Myocyte (in vitro differentiated cells): Measurements from ENCODE around the gene MORF4L1. TPM values are rescaled to one million over a fixed set of nuclear protein-coding genes. Genes with fewer than 3 reads are reported as not detected.
"Not testable (repeated sequence)": the region's sequence is repeated elsewhere in the genome, so short reads cannot be mapped to it uniquely, and the experiment has no call there.

ENCODE experiments used
- DNase-seq: peaks from one replicate; pipeline ENCODE4 v3.0.0-alpha.2; 2012; ENCODE audit warnings: low read depth
- polyA plus RNA-seq: library from polyadenylated mRNA; unstranded; fragments of >200 nt; gene quantifications from one replicate; pipeline ENCODE4 v1.2.1, GENCODE V29; 2012; ENCODE audit warnings: missing spikeins
- total RNA-seq: library from RNA; depleted of rRNA; stranded (reverse); fragments of >200 nt; gene quantifications from 2 replicates; pipeline ENCODE4 v1.2.3, GENCODE V29; 2014

MORF4L1 gene, protein sequence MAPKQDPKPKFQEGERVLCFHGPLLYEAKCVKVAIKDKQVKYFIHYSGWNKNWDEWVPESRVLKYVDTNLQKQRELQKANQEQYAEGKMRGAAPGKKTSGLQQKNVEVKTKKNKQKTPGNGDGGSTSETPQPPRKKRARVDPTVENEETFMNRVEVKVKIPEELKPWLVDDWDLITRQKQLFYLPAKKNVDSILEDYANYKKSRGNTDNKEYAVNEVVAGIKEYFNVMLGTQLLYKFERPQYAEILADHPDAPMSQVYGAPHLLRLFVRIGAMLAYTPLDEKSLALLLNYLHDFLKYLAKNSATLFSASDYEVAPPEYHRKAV
- total RNA-seq: 527 and 616 TPM in 2 replicates
- polyA plus RNA-seq: 451 TPM

DNA sequence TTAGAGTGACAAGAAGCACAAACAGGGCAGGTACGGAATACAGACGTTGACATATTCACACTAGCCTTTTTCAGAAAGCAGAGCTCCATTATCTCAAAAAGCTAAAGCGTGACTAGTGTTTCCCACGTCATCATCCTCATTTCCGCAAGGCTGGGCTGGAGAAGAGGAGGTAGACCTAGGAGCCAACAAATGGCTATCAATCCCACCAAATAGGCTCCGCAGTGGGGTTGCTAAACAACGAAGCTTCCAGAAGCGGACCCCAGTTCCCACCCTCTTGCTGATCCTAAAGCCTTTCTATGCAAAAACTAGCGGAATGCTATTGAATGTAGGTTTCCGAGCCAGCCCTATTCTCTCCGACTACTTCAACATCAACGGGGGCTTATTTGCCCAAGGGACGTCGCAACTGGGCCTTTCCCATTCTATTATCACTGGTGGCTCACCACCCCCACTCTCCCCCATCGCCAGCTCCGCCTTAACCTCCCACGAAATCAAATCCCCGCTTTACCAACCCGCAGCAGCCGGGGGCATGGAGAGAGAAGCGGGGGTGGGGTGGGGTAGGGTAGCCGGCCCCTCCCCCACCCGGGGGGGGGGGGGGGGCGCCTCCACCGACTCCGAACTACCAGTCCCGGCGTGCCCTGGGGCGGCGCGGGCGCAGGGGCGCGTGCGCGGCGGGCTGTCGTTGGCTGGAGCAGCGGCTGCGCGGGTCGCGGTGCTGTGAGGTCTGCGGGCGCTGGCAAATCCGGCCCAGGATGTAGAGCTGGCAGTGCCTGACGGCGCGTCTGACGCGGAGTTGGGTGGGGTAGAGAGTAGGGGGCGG lies at the start of gene MORF4L1:
MORF4L1 (plus strand) TSS at position 736 of the 817 bp plus-strand sequence. CDS start 128 bp downstream, outside the sequence.
- peak; percentile 95 for DNase-seq

- no peak for DNase-seq
Observed at GRCh38 chr15:78828920-78829319, 43.8 kb upstream of the MORF4L1 start.

- no peak for DNase-seq
Observed at GRCh38 chr15:78830514-78831228, 42.0 kb upstream of the MORF4L1 start.

DNA sequence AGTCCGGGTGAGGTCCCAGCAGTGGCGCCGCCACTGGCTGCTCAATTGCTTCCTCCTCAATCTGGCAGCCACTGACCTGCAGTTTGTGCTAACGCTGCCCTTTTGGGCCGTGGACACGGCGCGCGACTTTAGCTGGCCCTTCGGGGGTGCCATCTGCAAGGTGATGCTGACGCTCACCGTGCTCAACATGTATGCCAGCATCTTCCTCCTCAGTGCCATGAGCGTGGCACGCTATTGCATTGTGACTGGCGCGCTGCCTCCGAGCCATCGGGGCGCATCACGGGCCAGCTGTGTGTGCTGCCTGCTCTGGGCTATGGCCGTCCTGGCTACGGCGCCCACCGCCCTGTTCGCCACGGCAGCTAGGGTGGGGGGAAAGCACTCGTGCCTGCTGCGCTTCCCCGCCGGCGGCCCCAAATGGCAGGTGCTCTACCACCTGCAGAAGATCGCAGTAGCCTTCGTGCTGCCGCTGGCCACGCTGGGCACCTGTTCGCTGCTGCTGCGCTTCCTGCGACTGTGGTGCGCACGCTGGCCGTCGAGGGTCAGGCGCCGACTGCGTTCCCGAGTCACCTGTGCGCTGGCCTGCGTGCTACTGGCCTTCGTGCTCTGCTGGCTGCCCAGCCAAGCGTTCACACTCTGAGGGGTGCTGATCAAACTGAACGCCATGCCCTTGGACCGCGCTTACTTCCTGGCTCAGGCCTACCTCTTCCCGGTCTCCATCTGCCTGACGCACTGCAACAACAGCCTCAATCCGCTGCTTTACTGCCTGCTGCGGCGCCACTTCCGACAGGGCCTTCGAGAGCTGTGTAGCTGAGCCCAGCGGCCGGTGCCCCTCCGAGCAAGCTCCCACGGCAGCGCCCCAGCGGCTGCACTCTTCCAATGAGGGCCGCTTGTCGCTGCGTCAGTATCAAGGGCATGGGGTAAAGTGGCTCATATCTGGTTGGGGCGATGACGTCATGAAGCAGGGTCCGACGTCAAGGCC lies 41.2 kb upstream of the MORF4L1 start:
- no peak for DNase-seq

- no peak for DNase-seq
Observed at GRCh38 chr15:78836333-78836732, 36.4 kb upstream of the MORF4L1 start.

DNA sequence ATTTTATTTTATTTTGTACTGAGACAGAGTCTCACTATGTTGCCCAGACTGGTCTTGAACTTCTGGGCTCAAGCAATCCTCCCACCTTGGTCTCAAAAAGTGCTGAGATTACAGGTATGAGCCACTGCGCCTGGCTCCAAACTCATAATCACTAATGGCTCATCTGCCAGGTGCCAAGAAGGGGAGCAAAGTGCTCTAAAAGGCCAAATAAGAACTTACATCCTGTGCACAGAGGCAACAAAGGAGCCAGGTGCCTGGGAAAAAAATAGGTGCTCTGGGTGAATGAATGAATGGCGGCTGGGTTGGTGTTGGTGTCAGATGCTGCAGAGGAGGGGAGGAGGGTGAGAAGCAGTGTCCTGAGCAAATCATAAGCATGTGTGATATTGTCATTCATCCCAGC lies 35.6 kb upstream of the MORF4L1 start:
- DNase-seq: no peak

GRCh38 chr15:78837543-78837942 lies 35.1 kb upstream of the MORF4L1 start:
- no peak for DNase-seq

GRCh38 chr15:78838489-78838888 lies 34.2 kb upstream of the MORF4L1 start:
- peak; percentile 65 for DNase-seq

DNA sequence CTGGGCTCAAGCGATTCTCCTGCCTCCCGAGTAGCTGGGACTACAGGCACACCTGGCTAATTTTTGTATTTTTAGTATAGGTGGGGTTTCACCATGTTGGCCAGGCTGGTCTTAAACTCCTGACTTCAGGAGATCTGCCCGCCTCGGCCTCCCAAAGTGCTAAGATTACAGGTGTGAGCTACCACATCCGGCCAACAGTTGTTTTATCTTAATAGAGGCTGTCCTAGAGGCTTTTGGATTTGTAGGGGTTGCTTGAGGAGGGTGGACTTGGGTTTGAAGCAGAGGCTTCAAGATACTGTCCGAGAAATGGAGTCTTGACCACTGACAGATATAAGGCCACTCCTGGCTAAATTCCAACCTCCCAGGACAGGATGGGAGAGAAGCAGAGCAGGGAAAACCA lies 33.5 kb upstream of the MORF4L1 start:
- DNase-seq: not testable (repeated sequence)

DNA sequence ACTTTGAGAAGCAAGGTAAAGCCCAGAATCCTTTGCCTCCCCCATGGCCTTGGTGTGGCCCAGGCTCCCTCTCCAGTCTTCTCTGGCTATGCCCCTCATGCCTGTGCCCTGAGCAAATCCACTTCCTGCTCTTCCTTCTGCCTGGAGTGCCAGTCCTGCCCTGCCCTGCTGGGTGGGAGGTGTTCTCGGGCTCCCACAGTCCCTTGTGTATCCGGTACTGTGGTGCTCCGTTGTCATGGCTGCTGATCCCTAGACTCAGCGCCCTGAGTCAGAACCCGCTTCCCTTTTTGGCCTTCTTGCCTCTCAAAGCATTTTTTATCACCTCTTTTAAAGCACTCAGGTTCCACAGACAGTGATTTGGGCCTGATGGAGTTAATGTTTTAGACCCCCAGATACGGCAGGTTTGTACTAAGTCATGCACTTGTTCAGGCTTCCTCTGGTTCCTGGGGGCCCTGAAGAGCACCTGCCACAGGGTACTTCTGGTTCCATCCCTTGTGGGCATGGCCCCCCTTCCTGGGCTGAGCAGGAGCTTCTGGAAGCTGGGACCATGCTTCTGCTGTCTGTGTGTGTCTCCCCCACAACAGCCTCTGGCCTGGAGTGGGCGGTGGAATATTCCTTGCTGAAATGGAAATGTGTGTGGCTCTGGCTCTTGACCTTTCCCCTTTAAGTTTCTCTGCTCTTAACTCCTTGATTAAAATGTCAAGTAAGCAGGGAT lies 31.9 kb upstream of the MORF4L1 start:
- peak; percentile 61 for DNase-seq

DNA sequence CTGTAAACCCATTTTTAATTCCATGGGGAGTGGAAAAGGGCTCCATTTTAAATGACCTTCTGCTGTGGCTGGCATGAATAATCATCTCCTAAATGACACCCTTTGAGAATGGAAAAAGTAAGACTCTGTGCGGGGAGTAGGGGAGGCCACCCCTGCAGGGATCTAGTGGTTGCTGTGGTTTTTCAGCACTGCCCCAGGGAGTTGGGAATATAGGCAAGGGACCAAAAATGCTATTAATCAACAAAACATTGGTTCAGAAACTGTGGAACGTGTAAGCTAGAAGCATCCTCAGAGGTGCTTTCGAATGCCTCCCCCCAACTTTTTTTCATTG lies 31.3 kb upstream of the MORF4L1 start:
- no peak for DNase-seq

DNA sequence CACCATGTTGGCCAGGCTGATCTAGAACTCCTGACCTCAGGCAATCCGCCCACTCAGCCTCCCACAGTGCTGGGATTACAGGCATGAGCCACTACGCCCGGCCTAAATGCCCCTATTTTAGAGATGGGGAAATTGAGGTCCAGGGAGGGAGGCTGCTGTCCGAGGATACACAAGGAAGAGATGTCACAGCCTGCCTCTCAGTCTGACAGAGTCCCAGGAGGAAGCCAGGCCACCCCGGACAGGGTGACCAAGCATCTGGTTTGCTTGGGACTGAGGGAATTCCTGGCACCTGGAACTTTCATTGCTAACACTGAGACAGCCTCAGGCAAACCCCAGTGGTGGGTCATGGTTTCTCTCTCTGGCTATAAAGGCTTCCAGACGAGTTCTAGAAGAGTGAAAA lies 30.8 kb upstream of the MORF4L1 start:
- no peak for DNase-seq

DNA sequence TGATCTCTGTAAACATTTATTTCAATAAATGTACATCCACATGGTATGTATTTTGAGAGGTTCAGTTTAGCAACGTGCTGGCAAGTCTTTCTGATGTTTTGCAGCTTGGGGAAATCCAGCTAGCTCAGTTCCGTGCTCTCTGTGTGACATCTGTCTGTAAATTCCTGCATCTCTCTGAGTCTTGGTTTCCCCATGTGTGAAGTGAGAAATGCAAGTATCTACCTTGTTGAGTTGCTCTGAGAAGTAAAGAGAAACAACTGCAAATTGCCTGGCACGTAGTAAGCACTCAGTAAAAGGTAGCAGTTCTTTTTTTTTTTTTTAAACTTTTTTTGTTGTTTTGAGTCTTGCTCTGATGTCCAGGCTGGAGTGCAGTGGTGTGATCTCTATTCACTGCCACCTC lies 30.2 kb upstream of the MORF4L1 start:
- no peak for DNase-seq

- not testable (repeated sequence) for DNase-seq
Observed at GRCh38 chr15:78846906-78847305, 25.8 kb upstream of the MORF4L1 start.

GRCh38 chr15:78847387-78847906 lies 25.2 kb upstream of the MORF4L1 start:
- not testable (repeated sequence) for DNase-seq

DNA sequence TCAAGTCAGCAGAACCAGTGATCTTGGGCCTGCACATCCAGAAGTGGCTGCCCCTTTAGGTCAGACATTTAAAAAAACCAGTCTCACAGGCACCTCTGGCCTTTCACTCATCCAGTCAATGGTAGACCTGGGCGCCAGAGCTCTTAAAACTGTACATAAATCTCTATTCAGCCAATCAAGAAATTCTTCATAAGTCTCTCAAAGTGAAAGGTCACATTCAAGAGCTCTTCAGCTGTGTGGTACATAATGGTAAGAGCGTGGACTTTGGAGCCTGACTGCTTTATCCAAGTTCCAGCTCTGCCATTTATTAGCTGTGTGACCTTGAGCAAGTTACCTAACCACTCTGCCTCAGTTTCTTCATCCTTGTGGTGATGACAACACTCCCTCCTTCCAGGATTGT lies 22.3 kb upstream of the MORF4L1 start:
- no peak for DNase-seq

DNA sequence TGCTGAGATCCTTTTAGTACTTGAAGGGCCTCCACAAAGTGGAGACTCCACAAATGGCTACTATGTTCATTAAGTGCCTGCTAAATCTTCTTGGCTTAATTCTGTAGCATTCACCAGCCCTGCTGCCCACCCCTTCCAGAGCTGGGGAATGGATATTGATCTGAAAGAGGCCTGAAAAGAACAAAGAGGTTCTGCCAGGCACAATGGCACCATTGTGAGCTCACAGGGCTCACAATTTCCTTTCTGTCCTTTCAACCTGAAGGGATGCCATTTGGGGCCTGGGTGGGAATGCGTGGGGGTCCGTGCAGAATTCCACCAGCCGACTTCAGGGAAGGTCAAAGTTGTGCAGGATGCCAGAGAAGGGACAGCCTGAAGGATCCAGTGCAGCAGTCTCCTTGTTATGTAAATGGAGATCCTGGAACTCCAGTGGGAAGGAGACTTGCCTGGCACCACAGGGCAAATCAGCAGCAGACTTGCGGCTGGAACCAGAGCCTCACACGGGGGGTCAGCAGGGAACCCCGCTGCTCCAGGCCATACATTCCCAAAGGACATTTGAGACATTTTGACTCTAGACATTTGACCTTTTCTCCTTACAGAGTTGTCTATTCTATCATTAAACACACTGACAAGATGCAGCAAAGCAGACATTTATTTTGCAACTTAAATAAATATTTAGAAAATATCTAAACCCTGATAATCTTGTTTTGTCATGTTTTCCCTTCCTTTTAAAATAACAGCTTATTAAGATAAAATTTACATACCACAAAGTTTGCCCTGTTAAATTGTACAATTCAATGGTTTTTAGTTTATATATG lies 21.5 kb upstream of the MORF4L1 start:
- no peak for DNase-seq

DNA sequence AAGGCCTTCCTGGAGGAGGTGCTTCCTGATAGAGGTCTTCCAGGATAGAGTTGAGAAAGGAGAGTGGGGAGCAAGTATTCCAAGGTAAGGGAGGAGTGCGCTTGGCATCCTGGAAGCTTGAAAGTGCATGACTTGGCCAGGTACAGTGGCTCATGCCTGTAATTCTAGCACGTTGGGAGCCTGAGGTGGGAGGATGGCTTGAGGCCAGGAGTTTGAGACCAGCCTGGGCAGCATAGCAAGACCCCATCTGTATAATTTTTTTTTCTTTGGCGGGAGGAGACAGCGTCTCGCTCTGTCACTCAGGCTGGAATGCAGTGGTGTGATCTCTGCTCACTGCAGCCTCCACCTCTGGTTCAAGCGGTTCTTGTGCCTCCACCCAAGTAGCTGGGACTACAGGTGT lies 19.2 kb upstream of the MORF4L1 start:
- DNase-seq: no peak

- no peak for DNase-seq
Observed at GRCh38 chr15:78854833-78855372, 17.8 kb upstream of the MORF4L1 start.
